Choroid plexus epithelial cell (primary cell): ENCODE results near the gene GRAMD1B.

ENCODE experiments used
- DNase-seq: peaks from one replicate; pipeline ENCODE4 v3.0.0-alpha.2; 2010; ENCODE audit warnings: low read depth
- H3K4me3 ChIP-seq: 2 replicates; pipeline ENCODE4 v1.5.1; 2011; ENCODE audit warnings: low read depth, mild to moderate bottlenecking, control low read depth, low read length, moderate library complexity
- TF ChIP-seq, protein P1 (sequence below): conservative IDR thresholded peaks from 2 replicates; pipeline ENCODE4 v1.5.1; 2011; ENCODE audit warnings: low read depth, mild to moderate bottlenecking, control low read depth, inconsistent platforms, low read length, moderate library complexity

The GRAMD1B gene

DNA sequence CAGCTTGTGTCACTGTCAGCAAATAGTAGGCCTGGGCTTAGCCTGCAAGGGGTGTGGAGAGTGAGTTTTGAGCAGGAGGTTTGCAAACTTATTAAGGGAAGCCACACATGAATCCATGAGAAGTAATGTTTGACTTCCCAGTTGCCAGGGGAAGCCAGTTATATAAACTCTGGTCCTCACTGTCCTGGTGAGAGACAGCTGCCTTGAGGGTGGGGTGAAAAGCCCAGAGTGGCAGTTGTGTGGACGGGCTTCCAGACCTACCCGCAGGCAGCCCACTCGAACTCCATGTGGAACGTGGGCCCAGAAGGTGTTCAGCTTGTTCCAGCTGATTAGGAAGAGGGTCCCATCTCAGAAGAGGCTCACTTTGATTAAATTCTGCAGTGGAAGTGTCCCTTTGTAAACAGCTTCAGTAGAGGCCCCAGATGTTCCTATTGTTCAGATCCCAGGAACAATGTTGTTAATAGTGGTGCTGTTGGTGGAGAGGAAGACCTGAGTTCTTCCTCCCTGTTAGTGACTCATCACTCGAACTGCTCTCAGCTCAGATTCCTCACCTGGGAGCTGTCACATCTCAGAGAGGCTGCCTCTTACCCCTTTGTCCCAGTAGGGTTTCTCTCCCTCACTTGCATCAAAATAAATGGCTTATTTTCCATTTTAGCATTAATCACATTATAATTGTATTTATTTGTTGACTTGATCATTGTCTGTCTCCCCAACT, 63.4 kb downstream of the GRAMD1B start:
- DNase-seq: no peak
- TF ChIP-seq, protein P1, sequence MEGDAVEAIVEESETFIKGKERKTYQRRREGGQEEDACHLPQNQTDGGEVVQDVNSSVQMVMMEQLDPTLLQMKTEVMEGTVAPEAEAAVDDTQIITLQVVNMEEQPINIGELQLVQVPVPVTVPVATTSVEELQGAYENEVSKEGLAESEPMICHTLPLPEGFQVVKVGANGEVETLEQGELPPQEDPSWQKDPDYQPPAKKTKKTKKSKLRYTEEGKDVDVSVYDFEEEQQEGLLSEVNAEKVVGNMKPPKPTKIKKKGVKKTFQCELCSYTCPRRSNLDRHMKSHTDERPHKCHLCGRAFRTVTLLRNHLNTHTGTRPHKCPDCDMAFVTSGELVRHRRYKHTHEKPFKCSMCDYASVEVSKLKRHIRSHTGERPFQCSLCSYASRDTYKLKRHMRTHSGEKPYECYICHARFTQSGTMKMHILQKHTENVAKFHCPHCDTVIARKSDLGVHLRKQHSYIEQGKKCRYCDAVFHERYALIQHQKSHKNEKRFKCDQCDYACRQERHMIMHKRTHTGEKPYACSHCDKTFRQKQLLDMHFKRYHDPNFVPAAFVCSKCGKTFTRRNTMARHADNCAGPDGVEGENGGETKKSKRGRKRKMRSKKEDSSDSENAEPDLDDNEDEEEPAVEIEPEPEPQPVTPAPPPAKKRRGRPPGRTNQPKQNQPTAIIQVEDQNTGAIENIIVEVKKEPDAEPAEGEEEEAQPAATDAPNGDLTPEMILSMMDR: no peak
- H3K4me3 ChIP-seq: no peak overlapping the region

DNA sequence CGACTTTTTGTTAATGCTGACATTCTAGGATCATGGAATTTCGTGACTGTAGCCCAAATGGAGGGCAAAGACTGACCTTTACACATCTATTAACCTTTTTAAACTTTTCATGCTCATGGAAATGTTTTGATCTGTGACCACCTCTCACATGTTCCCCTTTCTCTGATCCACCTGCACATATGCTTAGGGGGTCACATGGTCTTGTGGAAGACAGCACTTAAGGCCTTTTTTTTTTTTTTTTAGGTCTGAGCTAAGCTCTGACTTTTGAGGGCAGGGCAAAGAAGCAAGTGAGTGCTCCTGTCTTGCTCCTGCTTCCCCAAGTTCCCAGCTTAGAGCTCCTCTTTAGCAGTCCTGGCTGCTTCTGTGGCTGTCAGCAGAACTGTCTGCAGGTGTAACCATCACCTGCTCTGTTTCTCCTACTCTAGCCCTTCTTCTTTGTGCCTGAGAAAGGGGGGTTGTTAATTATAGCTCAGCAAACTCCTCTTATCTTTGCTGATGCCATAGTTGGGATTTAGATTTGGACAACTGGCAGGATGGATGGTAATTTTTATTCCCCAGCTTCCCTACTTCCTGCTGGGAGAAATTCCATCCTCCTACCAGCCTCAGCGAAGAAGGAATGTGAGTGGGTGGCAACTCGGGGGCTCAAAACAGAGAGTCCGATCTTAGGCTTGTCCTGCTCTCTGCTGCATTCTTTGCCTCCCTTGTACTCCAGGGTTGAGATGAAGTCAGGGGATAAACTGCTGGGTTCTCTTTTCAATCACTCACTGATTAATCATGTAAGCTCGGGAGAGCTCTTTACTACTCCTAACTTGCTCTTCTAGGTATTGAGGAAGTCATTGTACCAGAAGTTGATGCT, 64.4 kb downstream of the GRAMD1B start:
- no peak overlapping the region for H3K4me3 ChIP-seq
- TF ChIP-seq, protein P1: no peak
- peak; percentile 20 for DNase-seq

DNA sequence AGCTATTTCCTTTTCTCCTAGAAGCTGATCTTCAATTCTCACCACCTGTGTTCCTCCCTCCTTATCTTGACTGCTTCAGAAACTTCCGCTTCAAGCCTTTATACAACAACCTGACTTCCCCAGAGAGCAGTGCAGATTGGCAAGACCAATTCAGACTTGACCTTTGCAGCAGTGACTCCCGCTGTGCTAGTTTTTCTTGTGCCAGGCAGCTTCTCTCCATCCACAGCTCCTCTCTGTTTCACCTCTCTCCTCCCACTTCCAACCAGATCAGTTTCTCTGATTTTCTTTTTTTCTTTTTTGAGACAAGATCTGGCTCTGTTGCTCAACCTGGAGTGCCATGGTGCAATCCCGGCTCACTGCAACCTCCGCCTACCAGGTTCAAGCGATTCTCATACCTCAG, 74.3 kb downstream of the GRAMD1B start:
- H3K4me3 ChIP-seq: no peak overlapping the region
- TF ChIP-seq, protein P1: no peak
- DNase-seq: no peak

DNA sequence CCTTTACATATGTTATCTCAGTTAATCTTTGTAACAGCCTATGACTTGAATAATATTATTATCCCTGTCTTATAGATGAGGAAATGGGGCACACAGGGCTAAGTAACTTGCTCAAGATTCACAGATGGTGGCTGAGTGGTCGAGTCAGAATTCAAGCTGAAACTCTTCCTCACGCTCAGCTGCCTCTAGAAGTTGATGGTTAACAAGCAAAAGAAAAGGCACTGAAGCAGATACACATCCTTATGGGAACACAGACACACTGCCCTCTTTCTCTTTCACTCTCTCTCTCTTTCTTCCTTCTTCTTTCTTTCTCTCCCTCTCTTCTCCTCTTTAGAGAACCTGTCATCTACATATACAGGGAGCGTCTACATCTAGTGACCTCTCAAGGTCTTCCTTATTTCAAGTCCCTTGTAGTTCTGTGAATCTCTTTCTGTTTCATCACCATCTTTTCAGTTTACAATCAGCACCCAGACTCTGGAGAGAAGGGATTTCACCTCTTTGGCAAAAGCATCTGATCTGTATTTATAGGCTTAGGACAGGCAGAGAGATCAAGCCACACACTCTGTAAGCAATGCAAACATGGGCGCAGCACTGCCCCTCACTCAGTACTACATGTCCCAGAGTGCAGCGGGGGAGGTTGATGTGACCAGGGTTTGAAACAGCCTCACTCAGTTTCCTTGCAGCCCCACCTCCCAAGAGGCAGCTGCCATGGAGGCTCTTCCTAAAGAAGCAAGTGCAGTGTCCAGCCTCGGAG, 75.7 kb downstream of the GRAMD1B start:
- H3K4me3 ChIP-seq: no peak overlapping the region
- no peak for DNase-seq
- TF ChIP-seq, protein P1: no peak

DNA sequence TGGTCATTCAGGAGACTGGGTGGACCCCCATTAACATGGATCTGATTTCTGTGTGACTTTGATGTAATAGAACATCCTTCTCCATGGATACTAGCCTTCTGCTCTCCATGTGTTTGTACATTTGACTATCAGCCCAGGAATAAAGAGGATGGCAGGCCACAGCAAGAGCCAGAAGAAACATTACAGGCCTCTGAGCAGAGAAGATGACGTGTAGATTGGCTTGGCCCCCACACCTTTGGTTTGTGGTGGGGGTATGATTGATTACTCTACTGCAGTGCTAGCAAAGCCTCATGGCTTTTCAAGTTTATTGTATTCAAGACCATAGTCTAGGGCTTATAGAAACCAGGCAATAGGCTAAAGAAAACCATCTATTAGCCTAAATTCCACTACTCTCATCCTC, 77.0 kb downstream of the GRAMD1B start:
- DNase-seq: no peak
- H3K4me3 ChIP-seq: no peak overlapping the region
- TF ChIP-seq, protein P1: no peak

DNA sequence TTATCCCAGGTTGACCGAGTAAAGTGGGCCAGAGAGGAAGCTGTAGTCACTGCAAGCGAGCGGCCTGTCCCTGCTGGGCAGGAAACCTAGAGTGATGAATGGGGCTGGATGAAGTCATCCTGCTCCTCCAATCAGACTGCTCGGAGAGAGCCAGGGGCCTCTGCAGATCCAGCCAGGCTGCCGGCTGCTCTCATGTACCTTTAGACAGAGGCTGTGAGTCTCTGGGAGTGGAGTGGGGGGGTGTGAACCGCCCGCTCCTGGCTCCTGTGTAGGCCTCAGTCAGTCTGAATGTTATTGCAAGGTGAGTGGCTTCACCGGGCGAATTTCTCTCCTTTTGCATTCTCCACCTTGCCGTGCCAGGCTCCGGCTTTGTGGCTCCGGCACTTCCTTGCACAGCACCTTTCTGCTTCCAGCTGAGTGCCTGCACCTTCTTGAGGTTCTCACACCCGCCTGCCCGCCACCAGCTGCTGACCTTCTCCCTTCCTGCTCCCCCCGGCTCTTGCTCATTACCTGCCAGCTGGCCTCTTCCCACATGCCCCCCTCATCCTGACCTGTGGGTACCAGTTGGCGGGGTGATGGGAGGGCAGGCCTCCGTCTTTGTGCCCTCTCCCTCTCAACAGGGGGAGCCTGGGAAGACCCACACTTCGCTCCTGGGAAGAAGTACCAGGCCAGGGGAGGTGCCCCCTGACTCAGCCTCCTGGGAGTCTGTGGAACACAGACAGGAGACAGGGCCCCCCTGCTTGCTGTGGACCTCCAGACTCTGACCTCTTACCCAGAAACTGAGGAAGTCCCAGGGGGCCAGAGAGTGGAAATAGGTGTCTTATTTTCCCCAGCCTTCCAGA, 79.9 kb downstream of the GRAMD1B start:
- peak; percentile 71 for DNase-seq
- no peak overlapping the region for H3K4me3 ChIP-seq

More for the DNA sequence above, 79.9 kb downstream of the GRAMD1B start:
- TF ChIP-seq, protein P1: no peak
